Stimulated activated CD4-positive, alpha-beta T cell treated with anti-CD3 and anti-CD28 coated beads, Interleukin-15, amount 100 ng/mL, for 24 hours (primary cell): ENCODE measurements around the gene EXOC1.
"Not testable (repeated sequence)": the region's sequence is repeated elsewhere in the genome, so short reads cannot be mapped to it uniquely, and the experiment has no call there.

ENCODE experiments used
- DNase-seq: peaks from one replicate; pipeline ENCODE4 v3.0.0-alpha.2; 2020

EXOC1 gene

DNA sequence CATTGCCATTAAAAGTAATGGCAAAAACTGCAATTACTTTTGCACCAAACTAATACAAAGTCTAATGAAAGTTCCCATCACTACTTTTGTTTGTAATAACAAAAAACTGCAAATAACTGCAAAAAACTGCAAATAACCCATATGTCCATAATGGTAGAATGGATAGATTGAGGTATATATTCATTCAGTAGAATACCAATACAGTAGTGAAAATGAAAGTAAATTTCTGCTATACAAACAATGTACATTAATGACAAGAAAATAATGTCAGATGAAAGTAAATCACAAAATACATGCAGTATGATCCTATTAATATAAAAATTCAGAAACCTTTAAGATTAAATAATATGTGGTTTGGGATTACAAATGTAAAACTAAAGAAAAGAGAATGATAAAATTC, 54.0 kb downstream of the EXOC1 start:
- DNase-seq = no peak

DNA sequence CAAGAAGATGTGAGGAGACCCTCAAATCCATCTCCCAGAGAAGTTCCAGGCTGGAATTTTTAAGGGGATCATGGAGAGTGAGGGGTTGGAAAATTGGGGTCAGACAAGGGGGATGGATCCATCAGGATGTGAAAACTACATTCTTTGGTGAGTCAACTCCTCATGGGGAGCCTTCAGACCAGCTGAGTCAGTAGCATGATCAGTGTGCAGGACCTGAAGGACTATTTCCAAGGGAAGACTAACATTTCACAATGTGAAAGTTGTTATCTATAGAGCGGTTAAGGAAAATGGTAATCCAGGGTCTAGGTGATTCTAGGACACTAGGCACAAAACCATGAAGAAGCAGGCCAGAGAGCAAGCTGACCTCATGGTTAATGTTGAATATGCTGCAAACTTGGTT, 56.7 kb downstream of the EXOC1 start:
- DNase-seq = no peak

GRCh38 chr4:55912249-55912648, 58.8 kb downstream of the EXOC1 start:
- DNase-seq = no peak

DNA sequence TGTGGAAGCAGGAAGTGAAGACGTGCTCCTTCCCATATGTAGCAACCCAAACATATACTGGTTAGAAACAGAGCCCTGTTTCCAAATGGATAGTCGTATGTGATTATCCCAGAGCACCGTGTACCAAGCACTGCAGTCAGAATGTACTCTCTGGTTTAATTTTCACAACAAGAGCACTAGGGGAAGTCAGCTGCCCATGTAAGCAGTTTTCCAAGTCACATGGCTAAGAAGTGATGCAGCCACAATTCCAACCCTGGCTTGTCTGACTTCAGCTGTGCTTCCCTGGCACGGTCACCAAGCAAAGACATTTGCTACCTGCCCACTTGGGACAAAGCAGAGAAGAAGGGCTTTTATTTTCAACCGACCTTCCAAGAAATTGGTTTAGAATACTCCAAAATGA, 67.1 kb downstream of the EXOC1 start:
- no peak for DNase-seq

DNA sequence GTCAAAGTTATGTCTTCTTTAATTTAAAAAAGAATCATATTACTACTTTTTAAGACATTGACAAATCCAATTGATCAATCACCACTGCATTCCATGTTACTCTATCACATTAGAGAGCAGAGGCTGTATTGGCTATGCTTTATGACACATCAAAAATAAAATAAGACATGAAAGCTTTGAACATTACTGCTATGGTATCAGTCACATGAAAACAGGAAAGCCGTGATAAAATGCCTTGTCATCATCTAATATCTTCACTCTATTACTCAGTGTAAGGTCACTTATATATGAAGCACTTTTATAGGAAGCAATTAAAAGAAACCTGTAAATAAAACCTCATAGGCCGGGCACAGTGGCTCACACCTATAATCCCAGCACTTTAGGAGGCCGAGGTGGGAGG, 67.6 kb downstream of the EXOC1 start:
- DNase-seq = no peak

DNA sequence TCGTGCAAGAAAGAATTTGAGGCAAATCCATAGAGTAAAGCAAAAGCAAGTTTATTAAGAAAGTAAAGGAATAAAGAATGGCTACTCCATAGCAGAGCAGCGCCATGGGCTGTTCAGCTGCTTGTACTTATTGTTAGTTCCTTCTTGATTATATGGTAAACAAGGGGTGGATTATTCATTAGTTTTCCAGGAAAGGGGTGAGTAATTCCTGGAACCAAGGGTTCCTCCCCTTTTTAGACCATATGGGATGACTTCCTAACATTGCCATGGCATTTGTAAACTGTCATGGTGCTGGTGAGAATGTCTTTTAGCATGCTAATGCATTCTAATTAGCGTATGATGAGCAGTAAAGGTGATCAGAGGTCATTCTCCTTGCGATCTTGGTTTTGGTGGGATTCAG, 71.8 kb downstream of the EXOC1 start:
- DNase-seq = no peak

DNA sequence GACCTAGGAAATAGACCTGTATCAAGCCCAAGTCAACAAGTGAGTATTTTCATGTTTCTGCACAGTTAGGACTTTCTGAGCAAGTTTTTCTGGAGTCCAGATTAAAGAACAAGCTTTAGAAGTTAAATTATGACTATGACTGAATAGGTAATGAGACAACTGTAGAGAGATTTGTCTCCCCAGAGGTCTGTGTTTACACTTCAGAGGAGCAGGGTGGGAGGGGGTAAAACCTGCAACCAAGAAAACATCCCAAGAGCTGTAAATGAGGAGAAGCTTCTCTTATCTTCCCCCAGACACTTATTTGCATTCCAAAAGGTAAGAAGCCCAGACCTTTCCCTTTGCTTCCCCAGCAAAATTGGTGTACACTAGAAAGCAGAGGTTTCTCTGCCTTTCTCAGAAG, 73.2 kb downstream of the EXOC1 start:
- DNase-seq = no peak

DNA sequence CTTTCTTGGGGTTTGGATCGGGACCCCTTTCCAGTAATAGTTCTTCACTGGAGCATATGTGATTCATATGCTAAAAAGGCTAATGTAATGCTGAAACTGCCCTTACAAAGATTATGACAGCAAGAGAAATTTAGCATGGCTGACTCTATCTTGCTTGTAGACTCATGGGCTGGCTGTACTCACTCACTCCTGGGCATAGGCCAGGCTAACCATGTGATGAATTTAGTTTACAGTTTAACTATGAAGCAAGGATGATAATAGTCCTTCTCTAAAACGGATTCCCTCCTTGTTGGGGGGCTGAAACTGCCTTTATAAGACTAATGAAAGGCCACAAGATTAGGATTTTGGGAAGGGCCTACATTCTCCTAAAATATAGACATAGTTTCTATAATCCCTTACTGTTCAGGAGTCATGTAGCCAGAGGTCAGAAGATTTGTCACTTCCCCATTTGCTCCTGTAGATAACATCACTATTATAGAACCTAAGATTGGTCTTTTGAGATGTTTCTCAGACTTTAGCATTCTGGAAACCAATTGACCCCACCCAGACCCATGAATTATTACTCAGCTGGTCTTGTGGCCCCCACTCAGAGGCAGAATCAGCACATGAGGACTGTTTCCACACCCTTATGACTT, 74.5 kb downstream of the EXOC1 start:
- no peak for DNase-seq

GRCh38 chr4:55928846-55929245, 75.4 kb downstream of the EXOC1 start:
- no peak for DNase-seq

GRCh38 chr4:55931043-55931442, 77.6 kb downstream of the EXOC1 start:
- DNase-seq = no peak

DNA sequence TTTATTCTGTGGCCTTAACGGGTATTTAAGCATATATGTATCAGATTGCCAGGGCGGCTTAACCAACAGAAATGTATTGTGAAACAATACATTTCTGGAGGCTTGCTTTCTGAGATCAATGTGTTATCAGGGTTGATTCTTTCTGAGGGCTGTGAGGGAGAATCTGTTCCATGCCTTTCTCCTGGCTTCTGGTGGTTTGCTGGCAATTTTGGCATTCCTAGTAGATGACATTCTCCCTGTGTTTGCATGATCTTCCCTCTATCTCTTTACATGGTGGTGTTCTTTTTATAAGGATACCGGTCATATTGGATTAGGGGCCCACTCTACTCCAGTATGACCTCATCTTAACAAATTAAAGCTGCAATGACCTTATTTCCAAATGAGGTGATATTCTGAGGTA, 78.4 kb downstream of the EXOC1 start:
- no peak for DNase-seq

DNA sequence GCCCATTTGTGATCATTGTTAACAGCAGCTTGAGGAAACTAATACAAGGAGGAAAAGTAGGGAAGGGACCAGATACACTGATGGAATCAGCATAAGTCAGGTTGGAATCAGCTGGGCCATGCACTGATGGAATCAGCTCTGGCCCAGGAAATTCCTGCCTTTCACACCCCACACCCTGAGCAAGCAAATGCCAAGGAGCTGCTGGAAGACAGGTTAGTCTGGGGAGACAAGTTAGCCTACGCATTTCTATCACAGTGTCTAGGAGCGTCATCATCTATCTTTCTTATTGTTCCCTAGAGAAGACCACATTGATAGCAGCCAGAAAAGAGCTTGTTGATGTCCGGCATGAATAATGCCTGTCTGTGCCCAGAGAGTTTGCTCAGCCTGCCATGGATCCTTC, 79.1 kb downstream of the EXOC1 start:
- DNase-seq = no peak

GRCh38 chr4:55933611-55934010, 80.2 kb downstream of the EXOC1 start:
- DNase-seq = no peak

DNA sequence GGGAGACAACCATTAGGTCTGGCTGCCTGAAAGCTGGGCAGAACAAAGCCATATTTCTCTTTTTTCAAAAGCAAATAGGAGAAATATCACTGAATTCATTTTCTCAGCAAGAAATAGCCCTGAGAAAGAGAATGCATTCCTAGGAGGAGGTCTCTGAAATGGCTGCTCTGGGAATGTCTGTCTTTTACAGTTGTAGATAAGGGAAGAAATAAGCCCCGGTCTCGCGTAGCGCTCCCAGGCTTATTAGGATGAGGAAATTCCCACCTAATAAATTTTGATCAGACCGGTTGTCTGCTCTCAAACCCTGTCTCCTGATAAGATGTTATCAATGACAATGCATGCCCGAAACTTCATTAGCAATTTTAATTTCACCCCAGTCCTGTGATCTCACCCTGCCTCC, 82.5 kb downstream of the EXOC1 start:
- not testable (repeated sequence) for DNase-seq

GRCh38 chr4:55938481-55938880, 85.0 kb downstream of the EXOC1 start:
- DNase-seq = no peak

GRCh38 chr4:55939421-55939820, 86.0 kb downstream of the EXOC1 start:
- DNase-seq = no peak

DNA sequence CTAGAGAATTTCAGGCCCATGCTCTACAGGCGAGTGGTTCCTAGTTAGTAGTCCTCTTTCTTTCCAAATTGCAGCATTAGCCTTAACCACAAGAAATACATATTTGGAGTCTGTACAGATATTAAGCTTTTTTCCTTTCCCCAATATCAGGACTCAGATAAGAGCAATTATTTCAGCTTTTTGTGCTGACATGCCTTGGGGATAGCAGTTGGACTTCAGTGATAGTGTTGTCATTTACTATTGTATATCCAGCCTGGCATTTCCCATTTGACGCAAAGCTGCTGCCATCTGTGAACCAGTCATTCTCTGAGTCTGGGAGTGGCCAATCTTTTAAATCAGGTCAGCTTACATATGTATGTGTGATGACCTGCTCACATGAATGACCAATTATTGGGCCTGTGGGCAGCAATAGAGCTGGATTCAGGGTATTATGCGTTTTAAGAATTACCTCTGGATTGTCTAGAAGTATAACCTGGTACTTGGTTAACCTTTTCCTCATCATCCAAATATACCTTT, 88.5 kb downstream of the EXOC1 start:
- no peak for DNase-seq

DNA sequence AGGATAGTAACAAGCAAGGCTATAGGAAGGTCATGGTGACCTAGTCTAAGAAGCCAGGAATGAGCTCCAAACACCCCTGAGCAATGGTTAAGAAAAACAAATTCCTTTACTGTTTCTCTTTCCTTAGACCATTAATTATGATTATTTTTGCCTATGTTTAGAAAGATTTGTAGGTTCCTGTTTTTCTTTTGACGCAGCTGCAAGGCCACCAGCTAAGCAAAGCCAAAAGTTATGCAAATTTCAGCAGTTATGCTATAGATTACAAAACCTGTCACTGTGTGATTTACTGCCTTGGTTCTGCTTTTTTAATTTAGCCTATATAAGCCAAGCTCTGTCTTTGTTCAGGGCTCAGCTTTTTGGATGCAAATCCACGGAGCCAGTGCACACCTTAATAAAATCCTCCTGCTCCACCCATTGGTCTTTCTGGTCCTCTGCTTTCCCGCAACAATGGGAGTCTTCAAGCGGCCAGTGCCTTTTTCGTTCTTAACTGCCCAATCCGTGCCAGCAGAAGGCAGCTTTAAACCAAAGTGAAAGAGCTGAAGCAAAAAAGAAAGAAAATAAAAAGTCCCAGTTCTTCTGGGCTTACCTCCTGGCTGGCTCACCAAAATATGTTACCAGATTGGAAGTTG, 93.9 kb downstream of the EXOC1 start:
- DNase-seq = peak; percentile 13

- DNase-seq = peak; percentile 63
These were observed 94.7 kb downstream of the EXOC1 start for GRCh38 chr4:55947912-55948725.

DNA sequence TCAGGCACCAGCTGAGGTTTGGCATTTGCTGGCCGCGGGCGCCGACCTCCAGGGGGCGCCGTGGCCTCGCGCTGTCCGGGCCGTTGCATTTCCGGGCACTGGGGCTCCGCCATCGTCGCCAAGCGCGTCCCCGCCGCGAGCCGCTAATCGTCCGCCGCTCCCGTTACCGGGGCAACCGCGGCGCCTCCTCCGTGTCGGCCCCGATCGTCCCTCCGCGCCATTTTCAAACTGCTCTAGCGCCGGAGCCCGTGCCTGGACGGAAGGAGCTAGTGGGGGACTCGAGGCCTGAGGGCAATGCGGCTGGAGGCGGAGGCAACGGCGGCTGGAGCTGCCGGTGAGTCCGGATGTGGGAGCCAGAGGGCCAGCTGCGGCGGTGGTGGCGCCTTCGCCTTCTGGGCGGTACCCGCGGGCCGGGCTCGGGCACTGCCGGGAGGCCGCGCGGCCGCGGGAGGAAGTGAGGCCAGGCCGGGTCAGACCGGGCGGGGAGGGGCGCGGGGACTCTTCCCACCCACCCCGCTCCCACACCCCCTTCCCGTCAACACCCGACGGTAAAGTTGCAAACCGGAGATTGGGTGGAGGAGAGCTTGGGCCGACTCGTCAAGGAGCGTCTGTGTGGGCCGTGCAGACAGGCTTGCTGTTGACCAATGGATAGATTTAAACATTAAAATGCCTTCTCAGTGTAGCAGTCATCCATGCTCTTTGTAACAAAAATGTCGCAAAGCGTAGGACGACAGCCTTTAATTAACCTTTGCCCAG, 95.5 kb downstream of the EXOC1 start, which contains the start of gene CEP135:
Gene CEP135 (plus strand): TSS at position 220 of the 756 bp plus-strand sequence. CDS start 3,186 bp downstream, outside the sequence.
- DNase-seq = peak; percentile 94

DNA sequence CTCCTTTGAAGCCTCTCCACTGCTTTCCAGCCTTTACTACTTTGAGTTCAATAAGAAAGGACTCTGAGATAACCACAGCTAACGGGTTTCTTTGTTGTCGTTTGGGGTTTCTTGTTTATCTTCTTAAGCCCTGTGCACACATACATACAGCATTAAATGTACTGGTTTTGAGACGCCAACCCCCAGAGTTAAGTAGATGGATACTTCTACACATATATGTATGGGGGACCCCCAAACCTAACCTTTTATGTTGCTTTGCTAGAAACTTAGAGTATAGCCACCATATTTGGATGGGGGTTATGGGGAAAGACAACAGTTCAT, 96.0 kb downstream of the EXOC1 start:
- no peak for DNase-seq

DNA sequence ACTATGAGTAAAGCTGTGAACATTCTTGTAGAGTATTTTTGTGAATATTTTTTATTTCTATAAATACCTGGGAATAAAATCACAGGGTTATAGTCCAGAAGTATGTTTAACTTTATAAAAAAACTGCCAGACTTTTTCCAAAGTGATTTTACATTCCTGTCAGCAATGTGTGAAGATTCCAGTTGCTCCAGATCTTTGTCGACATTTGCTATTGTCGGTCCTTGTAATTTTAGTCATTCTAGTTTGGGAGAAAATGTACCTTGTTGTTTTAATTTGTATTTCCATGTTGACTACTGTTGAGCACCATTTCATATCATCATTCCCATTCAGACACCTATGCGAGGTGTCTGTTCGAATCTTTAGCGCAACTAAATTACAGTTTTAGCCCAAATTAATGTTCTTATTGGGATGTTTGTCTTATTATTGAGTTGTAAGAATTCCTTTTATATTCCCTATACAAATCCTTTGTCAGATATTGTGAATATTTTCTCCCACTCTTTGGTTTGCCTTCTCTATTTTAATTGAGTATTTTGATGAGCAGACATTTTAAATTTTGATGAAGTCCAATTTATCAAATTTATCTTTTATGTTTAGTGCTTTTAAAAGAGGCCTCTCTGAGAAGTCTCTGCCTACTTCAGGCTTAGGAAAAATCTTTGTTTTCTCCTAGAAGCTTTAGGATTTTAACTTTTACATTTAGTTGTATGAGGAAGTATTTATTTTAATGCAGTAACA, 97.9 kb downstream of the EXOC1 start:
- DNase-seq = no peak
